Loucy (cell line): ENCODE measurements around the gene MPRIP.
"Not testable (repeated sequence)": the region's sequence is repeated elsewhere in the genome, so short reads cannot be mapped to it uniquely, and the experiment has no call there.

Experiments
- H2AFZ ChIP-seq: fragments of 200-600 bp; sonication (generic); 2 replicates; pipeline ENCODE4 v1.6.0; 2016; ENCODE audit warnings: antibody characterized with exemption, mild to moderate bottlenecking, low read length, moderate library complexity
- H3F3A ChIP-seq: fragments of 200-600 bp; 2 replicates; pipeline ENCODE4 v1.6.0; 2016; ENCODE audit warnings: antibody characterized with exemption, low read depth, mild to moderate bottlenecking
- H3K27me3 ChIP-seq: fragments of 200-600 bp; sonication (generic); 2 replicates; pipeline ENCODE4 v1.6.1; 2014; ENCODE audit warnings: low read length, mild to moderate bottlenecking; ENCODE audit not compliant: insufficient read depth, poor library complexity, severe bottlenecking
- H3K36me3 ChIP-seq: fragments of 200-600 bp; sonication (generic); 2 replicates; pipeline ENCODE4 v1.6.1; 2016; ENCODE audit warnings: low read length; ENCODE audit not compliant: insufficient read depth
- H3K4me1 ChIP-seq: fragments of 200-600 bp; sonication (generic); 2 replicates; pipeline ENCODE4 v1.5.1; 2014; ENCODE audit warnings: low read length, mild to moderate bottlenecking; ENCODE audit not compliant: insufficient read depth, poor library complexity, severe bottlenecking
- H3K4me2 ChIP-seq: fragments of 200-600 bp; sonication (generic); 2 replicates; pipeline ENCODE4 v1.6.0; 2014; ENCODE audit warnings: antibody characterized with exemption, low read length, low read depth, mild to moderate bottlenecking; ENCODE audit not compliant: poor library complexity, severe bottlenecking
- H3K4me3 ChIP-seq: fragments of 200-600 bp; sonication (generic); 2 replicates; pipeline ENCODE4 v1.5.1; 2014; ENCODE audit warnings: low read length, mild to moderate bottlenecking, mixed read lengths; ENCODE audit not compliant: poor library complexity, severe bottlenecking
- H3K79me2 ChIP-seq: fragments of 200-600 bp; sonication (generic); 2 replicates; pipeline ENCODE4 v1.6.1; 2014; ENCODE audit warnings: low read length; ENCODE audit not compliant: insufficient read depth
- H3K9ac ChIP-seq: fragments of 200-600 bp; sonication (generic); 2 replicates; pipeline ENCODE4 v1.6.0; 2014; ENCODE audit warnings: mild to moderate bottlenecking, low read depth, low read length, moderate library complexity; ENCODE audit not compliant: poor library complexity, severe bottlenecking
- H3K9me2 ChIP-seq: fragments of 200-600 bp; sonication (generic); replicated peaks from 2 replicates; pipeline ENCODE4 v1.6.1; 2016; ENCODE audit warnings: low read depth, low read length, mixed read lengths
- H3K9me3 ChIP-seq: fragments of 200-600 bp; sonication (generic); 2 replicates; pipeline ENCODE4 v1.6.1; 2014; ENCODE audit warnings: mild to moderate bottlenecking, antibody characterized with exemption, low read length, low read depth; ENCODE audit not compliant: insufficient read depth
- H4K20me1 ChIP-seq: fragments of 200-600 bp; sonication (generic); 2 replicates; pipeline ENCODE4 v1.6.0; 2014; ENCODE audit warnings: antibody characterized with exemption, low read length, mild to moderate bottlenecking; ENCODE audit not compliant: insufficient read depth, poor library complexity, severe bottlenecking
- EZH2phosphoT487 ChIP-seq: fragments of 200-600 bp; IDR thresholded peaks from 2 replicates; pipeline ENCODE4 v1.6.1; 2018; ENCODE audit warnings: antibody characterized with exemption, mild to moderate bottlenecking, moderate library complexity, borderline replicate concordance
- TF ChIP-seq, protein P1 (sequence below): fragments of 200-600 bp; sonication (generic); conservative IDR thresholded peaks from 2 replicates; pipeline ENCODE4 v1.5.1; 2014; ENCODE audit warnings: mild to moderate bottlenecking, antibody characterized with exemption, low read length

Gene MPRIP

DNA sequence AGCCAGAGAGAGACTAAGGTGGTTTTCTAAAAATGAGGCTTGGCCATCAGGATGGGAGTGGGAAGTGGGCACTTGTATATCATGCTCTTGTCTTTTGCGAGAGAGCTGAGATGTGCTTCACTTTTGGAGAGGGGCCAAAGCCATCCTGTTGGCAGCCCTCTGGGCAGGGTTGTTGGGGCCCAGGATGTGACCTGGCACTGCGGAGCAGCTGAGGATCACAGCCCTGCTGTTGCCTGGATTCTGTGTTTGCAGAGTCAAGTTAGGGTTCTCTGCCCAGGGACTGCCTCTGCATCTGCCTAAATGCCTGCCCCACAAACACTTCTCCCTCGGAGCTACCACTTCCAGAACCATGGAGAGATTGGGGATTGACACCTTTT is 92.7 kb downstream of the MPRIP start:
- Histone ChIP-seq H3K27me3 (no peaks in the 10 kb centered on the region), H3K4me2 (no peak overlapping the region), H3K36me3 (peaks cover 98% of the 10 kb centered on the region; the same call in 1 of the 2 replicates), H3F3A (no peaks in the 10 kb centered on the region), H3K9me2 (no peaks in the 10 kb centered on the region), H2AFZ (no peak overlapping the region), H3K79me2 (no peaks in the 10 kb centered on the region), H3K4me1 (no peaks in the 10 kb centered on the region), H4K20me1 (no peaks in the 10 kb centered on the region), H3K9me3 (no peaks in the 10 kb centered on the region), H3K9ac (no peak overlapping the region), H3K4me3 (no peak overlapping the region)
- TF ChIP-seq, protein P1, sequence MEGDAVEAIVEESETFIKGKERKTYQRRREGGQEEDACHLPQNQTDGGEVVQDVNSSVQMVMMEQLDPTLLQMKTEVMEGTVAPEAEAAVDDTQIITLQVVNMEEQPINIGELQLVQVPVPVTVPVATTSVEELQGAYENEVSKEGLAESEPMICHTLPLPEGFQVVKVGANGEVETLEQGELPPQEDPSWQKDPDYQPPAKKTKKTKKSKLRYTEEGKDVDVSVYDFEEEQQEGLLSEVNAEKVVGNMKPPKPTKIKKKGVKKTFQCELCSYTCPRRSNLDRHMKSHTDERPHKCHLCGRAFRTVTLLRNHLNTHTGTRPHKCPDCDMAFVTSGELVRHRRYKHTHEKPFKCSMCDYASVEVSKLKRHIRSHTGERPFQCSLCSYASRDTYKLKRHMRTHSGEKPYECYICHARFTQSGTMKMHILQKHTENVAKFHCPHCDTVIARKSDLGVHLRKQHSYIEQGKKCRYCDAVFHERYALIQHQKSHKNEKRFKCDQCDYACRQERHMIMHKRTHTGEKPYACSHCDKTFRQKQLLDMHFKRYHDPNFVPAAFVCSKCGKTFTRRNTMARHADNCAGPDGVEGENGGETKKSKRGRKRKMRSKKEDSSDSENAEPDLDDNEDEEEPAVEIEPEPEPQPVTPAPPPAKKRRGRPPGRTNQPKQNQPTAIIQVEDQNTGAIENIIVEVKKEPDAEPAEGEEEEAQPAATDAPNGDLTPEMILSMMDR, result no peak
- no peak for TF ChIP-seq EZH2phosphoT487

DNA sequence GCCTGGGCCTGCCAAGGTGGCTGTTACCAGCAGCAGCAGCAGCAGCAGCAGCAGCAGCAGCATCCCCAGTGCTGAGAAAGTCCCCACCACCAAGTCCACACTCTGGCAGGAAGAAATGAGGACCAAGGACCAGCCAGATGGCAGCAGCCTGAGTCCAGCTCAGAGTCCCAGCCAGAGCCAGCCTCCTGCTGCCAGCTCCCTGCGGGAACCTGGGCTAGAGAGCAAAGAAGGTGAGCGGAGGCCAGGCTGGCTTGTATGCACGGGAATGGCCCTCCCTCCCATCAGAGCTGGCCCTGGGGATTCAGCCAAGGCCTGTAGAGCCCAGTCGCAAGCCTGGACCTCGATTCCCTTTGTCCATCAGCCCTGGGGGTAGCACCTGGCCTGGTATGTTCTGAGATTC is 94.0 kb downstream of the MPRIP start:
- H3K9me2 ChIP-seq, H3K27me3 ChIP-seq, H3K4me1 ChIP-seq, H3F3A ChIP-seq, H2AFZ ChIP-seq, H3K9ac ChIP-seq, H3K4me2 ChIP-seq, H3K9me3 ChIP-seq, H3K4me3 ChIP-seq, H3K79me2 ChIP-seq, H4K20me1 ChIP-seq: not testable (repeated sequence)
- peaks cover 95% of the 10 kb centered on the region; the same call in 1 of the 2 replicates for H3K36me3 ChIP-seq

DNA sequence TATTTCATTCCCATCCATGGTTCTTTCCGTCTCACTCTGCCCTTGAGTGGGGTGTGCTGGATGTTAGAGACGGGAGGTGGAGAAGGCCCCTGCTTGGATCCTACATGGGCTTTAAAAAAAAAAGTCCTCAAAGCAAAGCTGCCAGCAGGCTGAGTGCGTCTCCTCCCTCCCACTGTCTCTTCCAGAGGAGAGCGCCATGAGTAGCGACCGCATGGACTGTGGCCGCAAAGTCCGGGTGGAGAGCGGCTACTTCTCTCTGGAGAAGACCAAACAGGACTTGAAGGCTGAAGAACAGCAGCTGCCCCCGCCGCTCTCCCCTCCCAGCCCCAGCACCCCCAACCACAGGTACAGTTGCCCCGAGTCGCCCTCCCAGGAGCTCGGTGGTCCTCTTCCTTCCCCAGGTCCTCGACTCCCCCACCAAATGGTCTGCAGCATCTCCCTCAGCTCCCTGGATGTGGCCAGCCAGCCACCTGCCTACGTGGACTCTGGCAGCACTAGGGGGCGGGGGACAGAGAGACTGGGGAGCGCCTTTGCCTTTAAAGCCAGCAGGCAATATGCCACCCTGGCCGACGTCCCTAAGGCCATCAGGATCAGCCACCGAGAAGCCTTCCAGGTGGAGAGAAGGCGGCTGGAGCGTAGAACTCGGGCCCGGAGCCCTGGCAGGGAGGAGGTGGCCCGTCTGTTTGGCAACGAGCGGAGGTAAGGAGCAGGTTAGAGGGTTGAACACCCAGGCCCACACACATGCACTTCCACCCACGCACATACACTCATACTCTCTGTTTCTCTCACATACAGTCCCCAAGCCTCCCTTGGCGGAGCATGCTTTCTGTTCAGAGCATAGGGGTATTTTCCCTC is 95.7 kb downstream of the MPRIP start:
- H3K4me3 ChIP-seq, result no peak overlapping the region
- H3K27me3 ChIP-seq, result no peaks in the 10 kb centered on the region
- H3K36me3 ChIP-seq, result peaks cover 95% of the 10 kb centered on the region; the same call in 1 of the 2 replicates
- no peaks in the 10 kb centered on the region for H3K9me3 ChIP-seq
- H3F3A ChIP-seq, result no peaks in the 10 kb centered on the region
- no peaks in the 10 kb centered on the region for H3K79me2 ChIP-seq
- H2AFZ ChIP-seq, result no peak overlapping the region
- H3K4me1 ChIP-seq, result no peaks in the 10 kb centered on the region
- H3K4me2 ChIP-seq, result no peak overlapping the region
- no peak overlapping the region for H3K9ac ChIP-seq
- no peaks in the 10 kb centered on the region for H4K20me1 ChIP-seq
- no peaks in the 10 kb centered on the region for H3K9me2 ChIP-seq
- no peak for TF ChIP-seq EZH2phosphoT487
- TF ChIP-seq, protein P1, result no peak
